WERI-Rb-1 (cell line): ENCODE results near the gene ARHGEF6.

Source experiments
- DNase-seq: peaks from one replicate; pipeline ENCODE4 v3.0.0-alpha.2; 2020
- H3K27ac ChIP-seq: fragments of 250-450 bp; sonication (Bioruptor Pico); 2 replicates; pipeline ENCODE4 v1.5.1; 2020; ENCODE audit warnings: mild to moderate bottlenecking, moderate library complexity
- H3K27me3 ChIP-seq: fragments of 250-450 bp; sonication (Bioruptor Pico); 2 replicates; pipeline ENCODE4 v1.5.1; 2021; ENCODE audit warnings: mild to moderate bottlenecking, low read depth, moderate library complexity; ENCODE audit not compliant: insufficient read depth, severe bottlenecking
- H3K36me3 ChIP-seq: fragments of 250-450 bp; sonication (Bioruptor Pico); 2 replicates; pipeline ENCODE4 v1.5.1; 2020; ENCODE audit warnings: mild to moderate bottlenecking, moderate library complexity
- H3K4me3 ChIP-seq: 2 replicates; pipeline ENCODE4 v1.5.1; 2011; ENCODE audit warnings: low read depth, mild to moderate bottlenecking, control low read depth, low read length
- H3K9me3 ChIP-seq: fragments of 250-450 bp; sonication (Bioruptor Pico); 2 replicates; pipeline ENCODE4 v1.5.1; 2021; ENCODE audit warnings: mild to moderate bottlenecking, moderate library complexity; ENCODE audit not compliant: severe bottlenecking
- CTCF ChIP-seq: IDR thresholded peaks from 2 replicates; pipeline ENCODE4 v1.5.1; 2011; ENCODE audit warnings: low read depth, mild to moderate bottlenecking, control low read depth, inconsistent platforms, low read length

The ARHGEF6 gene

GRCh38 chrX:136636121-136636520, 144.6 kb downstream of the ARHGEF6 start:
- no peak overlapping the region for H3K4me3 ChIP-seq
- TF ChIP-seq CTCF = no peak
- peak; percentile 22 for DNase-seq
- no peaks in the 10 kb centered on the region for H3K27me3 ChIP-seq
- no peak overlapping the region for H3K27ac ChIP-seq
- H3K9me3 ChIP-seq = no peaks in the 10 kb centered on the region
- no peaks in the 10 kb centered on the region for H3K36me3 ChIP-seq

GRCh38 chrX:136635235-136635634, 145.5 kb downstream of the ARHGEF6 start:
- no peaks in the 10 kb centered on the region for H3K27me3 ChIP-seq
- no peak for TF ChIP-seq CTCF
- no peak overlapping the region for H3K4me3 ChIP-seq
- no peak for DNase-seq
- no peaks in the 10 kb centered on the region for H3K36me3 ChIP-seq
- no peaks in the 10 kb centered on the region for H3K9me3 ChIP-seq
- H3K27ac ChIP-seq = no peak overlapping the region

- H3K27me3 ChIP-seq = no peaks in the 10 kb centered on the region
- TF ChIP-seq CTCF = no peak
- H3K27ac ChIP-seq = no peak overlapping the region
- H3K36me3 ChIP-seq = no peaks in the 10 kb centered on the region
- H3K4me3 ChIP-seq = no peak overlapping the region
- H3K9me3 ChIP-seq = no peaks in the 10 kb centered on the region
- DNase-seq = no peak
Observed at GRCh38 chrX:136630881-136631280, 149.9 kb downstream of the ARHGEF6 start.

- no peak for TF ChIP-seq CTCF
- no peaks in the 10 kb centered on the region for H3K36me3 ChIP-seq
- no peak for DNase-seq
- H3K4me3 ChIP-seq = no peak overlapping the region
- no peak overlapping the region for H3K27ac ChIP-seq
- no peaks in the 10 kb centered on the region for H3K27me3 ChIP-seq
- H3K9me3 ChIP-seq = no peaks in the 10 kb centered on the region
Observed at GRCh38 chrX:136629084-136629750, 151.5 kb downstream of the ARHGEF6 start.

- Histone ChIP-seq H3K36me3 (no peaks in the 10 kb centered on the region), H3K9me3 (no peaks in the 10 kb centered on the region), H3K27ac (no peak overlapping the region), H3K27me3 (no peaks in the 10 kb centered on the region), H3K4me3 (no peak overlapping the region)
- no peak for TF ChIP-seq CTCF
- no peak for DNase-seq
Observed at GRCh38 chrX:136627409-136627808, 153.3 kb downstream of the ARHGEF6 start.

- Histone ChIP-seq H3K9me3 (no peaks in the 10 kb centered on the region), H3K27ac (no peak overlapping the region), H3K36me3 (no peaks in the 10 kb centered on the region), H3K27me3 (no peaks in the 10 kb centered on the region), H3K4me3 (no peak overlapping the region)
- TF ChIP-seq CTCF = no peak
- no peak for DNase-seq
Observed at GRCh38 chrX:136626891-136627290, 153.8 kb downstream of the ARHGEF6 start.
